Fibroblast of mammary gland (primary cell): ENCODE measurements around the gene TXNDC8.
A peak's percentile ranks its signal among the peaks of the same experiment; 100 is the strongest.

Experiments used
- DNase-seq: peaks from one replicate; pipeline ENCODE4 v3.0.0-alpha.2; 2010; ENCODE audit warnings: low read depth
- H3K4me3 ChIP-seq: 2 replicates; pipeline ENCODE4 v1.5.1; 2011; ENCODE audit warnings: low read depth, mild to moderate bottlenecking, low read length, moderate library complexity; ENCODE audit not compliant: control insufficient read depth
- TF ChIP-seq, protein P1 (sequence below): conservative IDR thresholded peaks from 2 replicates; pipeline ENCODE4 v1.5.1; 2011; ENCODE audit warnings: low read depth, low read length, inconsistent platforms; ENCODE audit not compliant: control insufficient read depth, insufficient read depth

The TXNDC8 gene

DNA sequence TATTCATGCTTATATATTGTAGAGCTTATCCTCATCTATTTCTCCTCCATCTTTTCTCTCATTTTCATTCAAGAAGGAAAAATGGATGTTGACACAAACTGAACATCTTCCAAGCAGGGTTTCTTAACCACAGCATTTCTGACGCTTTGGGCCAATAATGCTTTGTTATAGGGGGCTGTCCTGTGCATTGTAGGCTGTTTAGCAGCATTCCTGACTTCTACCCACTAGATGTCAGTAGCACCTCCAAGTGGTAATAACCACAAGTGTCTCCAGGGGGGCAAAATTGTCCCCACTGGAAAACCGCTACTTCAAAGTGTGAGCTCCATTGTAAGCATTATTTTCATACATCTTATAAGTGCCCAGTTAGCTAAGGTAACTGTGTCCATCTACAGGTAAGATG is 2.6 kb upstream of the TXNDC8 start:
- DNase-seq: peak; percentile 39
- no peak overlapping the region for H3K4me3 ChIP-seq
- TF ChIP-seq, protein P1, sequence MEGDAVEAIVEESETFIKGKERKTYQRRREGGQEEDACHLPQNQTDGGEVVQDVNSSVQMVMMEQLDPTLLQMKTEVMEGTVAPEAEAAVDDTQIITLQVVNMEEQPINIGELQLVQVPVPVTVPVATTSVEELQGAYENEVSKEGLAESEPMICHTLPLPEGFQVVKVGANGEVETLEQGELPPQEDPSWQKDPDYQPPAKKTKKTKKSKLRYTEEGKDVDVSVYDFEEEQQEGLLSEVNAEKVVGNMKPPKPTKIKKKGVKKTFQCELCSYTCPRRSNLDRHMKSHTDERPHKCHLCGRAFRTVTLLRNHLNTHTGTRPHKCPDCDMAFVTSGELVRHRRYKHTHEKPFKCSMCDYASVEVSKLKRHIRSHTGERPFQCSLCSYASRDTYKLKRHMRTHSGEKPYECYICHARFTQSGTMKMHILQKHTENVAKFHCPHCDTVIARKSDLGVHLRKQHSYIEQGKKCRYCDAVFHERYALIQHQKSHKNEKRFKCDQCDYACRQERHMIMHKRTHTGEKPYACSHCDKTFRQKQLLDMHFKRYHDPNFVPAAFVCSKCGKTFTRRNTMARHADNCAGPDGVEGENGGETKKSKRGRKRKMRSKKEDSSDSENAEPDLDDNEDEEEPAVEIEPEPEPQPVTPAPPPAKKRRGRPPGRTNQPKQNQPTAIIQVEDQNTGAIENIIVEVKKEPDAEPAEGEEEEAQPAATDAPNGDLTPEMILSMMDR: peak; percentile 59

DNA sequence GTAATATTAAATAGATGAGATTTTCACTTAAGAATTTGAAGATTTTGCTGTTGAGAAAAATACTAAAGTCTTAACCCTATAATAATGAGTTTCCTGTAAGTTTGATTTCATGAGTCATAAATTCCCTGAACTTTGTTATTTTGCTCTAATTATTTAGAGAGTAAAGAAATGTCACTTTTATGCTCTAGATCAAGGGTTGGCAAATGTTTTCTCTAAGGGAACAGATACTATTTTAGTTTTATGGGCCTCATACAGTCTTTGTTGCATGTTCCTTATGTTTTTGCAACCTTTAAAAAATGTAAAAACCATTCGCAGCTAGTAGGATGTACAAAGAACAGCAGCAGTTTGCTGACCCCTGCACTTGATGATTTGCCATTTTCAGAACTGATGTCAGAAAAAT is 480 bp upstream of the TXNDC8 start:
- H3K4me3 ChIP-seq: no peak overlapping the region
- TF ChIP-seq, protein P1: no peak
- DNase-seq: no peak

DNA sequence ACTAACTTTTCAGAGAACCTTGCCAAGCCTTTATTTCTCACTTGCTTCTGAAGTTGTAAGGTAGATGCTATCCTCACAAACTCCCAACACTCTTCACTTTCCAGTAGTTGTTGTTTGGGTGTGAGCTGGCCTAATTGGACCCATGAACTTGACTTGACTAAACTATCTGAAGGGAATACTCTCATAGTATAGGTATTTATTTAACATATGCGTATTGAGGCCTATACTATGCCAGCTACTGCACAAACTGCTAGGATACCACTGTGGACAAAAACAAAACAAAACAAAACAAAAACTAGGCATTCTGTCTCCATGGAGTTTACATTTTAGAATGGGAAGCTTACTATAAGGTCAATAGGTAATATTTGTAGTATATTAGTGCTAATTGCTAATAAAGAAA is 1.3 kb downstream of the TXNDC8 start:
- TF ChIP-seq, protein P1: no peak
- no peak overlapping the region for H3K4me3 ChIP-seq
- DNase-seq: no peak

DNA sequence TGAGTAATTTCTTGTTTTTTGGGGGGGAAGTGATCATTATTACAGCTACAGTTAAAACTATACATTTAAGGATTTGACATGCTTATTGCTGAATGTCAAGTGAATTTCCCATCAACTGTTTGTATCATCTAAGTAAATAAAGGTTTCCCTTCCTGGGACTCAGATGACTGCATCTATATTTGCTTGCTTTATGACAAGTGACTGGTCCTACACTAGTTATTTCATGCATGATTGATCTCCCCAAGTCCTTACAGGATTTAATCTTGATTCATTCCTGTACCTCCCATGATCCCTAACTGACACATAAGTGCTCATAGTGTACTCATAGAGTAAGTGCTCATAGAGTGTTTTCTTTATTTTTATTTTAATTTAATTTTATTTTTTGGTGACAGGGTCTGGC is 2.8 kb downstream of the TXNDC8 start:
- TF ChIP-seq, protein P1: no peak
- DNase-seq: no peak
- no peak overlapping the region for H3K4me3 ChIP-seq

DNA sequence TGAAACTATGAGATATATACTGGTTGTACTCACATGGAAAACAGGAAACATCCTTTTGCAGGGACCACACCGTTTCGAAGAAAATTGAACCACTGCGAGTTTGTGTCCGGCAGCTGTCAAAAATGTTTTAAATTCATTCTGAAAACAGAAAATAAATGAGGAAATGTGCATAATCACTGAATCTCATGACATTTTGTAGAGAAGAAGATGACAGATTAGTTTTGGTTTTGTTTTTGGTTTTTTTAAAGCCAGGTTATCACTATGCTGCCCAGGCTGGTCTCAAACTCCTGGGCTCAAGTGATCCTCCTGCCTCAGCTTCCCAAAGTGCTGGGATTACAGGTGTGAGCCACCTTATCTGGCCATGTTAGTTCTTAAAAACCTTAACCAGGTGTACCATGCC is 3.5 kb downstream of the TXNDC8 start:
- H3K4me3 ChIP-seq: no peak overlapping the region
- TF ChIP-seq, protein P1: no peak
- no peak for DNase-seq

DNA sequence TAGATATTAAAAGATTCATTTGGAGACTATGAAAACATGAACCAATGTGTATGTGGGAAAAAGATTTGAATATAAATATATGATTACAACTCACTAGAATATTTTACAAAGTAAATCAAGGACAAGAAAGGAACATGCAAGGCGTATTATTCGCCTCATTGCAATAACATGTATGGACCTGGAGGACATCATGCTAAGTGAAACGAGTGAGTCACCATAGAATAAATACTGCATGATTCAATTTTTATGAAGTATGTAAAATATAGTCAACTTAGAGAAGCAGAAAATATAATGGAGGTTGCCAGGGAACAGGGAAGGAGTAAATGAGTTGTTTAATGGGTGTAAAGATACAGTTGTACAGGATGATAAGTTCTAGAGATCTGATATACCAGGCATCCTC is 4.9 kb downstream of the TXNDC8 start:
- no peak overlapping the region for H3K4me3 ChIP-seq
- no peak for DNase-seq
- TF ChIP-seq, protein P1: no peak

DNA sequence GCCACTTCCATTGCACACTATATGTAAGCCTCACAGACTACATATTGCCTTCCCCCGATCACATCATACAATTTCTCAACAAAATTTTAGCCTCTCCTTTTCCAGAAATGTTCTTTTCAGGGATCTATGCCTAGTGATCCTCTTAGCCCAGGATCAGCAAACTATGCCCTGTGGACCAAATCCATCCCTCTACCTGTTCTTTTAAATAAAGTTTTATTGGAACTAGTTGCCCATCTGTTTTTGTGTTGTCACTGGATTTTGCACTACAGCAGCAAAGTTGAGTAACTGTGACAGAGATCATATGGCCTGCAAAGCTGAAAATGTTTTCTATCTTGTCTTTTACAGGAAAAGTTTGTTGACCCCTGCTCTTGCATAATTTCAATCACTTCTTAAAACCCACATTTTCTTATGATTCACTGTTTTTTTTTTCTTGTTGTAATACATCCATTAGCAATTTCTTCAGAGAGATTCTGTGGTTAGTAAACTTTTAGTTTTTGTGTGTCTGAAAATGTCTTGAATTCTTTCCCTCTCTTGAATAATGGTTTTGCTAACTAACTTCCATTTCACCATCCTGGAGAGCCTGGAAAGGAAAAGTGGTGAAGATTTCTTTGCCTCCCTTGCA is 7.1 kb downstream of the TXNDC8 start:
- H3K4me3 ChIP-seq: no peak overlapping the region
- peak; percentile 84 for DNase-seq
- TF ChIP-seq, protein P1: no peak
